NCI-H2227 (cell line): ENCODE data around the gene BRICD5.

Source experiments
- DNase-seq: peaks from one replicate; lab custom pipeline; 2025; ENCODE audit not compliant: unreplicated experiment; lab: John Stamatoyannopoulos, UW

BRICD5 gene

GRCh38 chr16:2199621-2200139 is 11.0 kb downstream of the BRICD5 start:
- DNase-seq: no peak

GRCh38 chr16:2199095-2199494 is 11.6 kb downstream of the BRICD5 start:
- no peak for DNase-seq

- no peak for DNase-seq
Observed at GRCh38 chr16:2198283-2198682, 12.4 kb downstream of the BRICD5 start.

GRCh38 chr16:2197765-2198164 is 12.9 kb downstream of the BRICD5 start:
- DNase-seq: no peak

GRCh38 chr16:2196981-2197511 is 13.6 kb downstream of the BRICD5 start:
- no peak for DNase-seq

- DNase-seq: peak; percentile 56
Observed at GRCh38 chr16:2196162-2196980, 14.3 kb downstream of the BRICD5 start, which contains the start of gene CASKIN1. Gene CASKIN1, minus strand, starts transcription at chr16:2196605. Its CDS starts 173 bp downstream, at chr16:2196432.

GRCh38 chr16:2195322-2196161 is 15.1 kb downstream of the BRICD5 start:
- DNase-seq: no peak

- peak; percentile 31 for DNase-seq
Observed at GRCh38 chr16:2194852-2195321, 15.8 kb downstream of the BRICD5 start.

GRCh38 chr16:2194166-2194834 is 16.4 kb downstream of the BRICD5 start:
- peak; percentile 85 for DNase-seq

GRCh38 chr16:2191446-2191706 is 19.3 kb downstream of the BRICD5 start:
- DNase-seq: no peak

- no peak for DNase-seq
Observed at GRCh38 chr16:2190659-2191445, 19.8 kb downstream of the BRICD5 start.

- no peak for DNase-seq
Observed at GRCh38 chr16:2190002-2190658, 20.5 kb downstream of the BRICD5 start.

- no peak for DNase-seq
Observed at GRCh38 chr16:2189252-2189893, 21.3 kb downstream of the BRICD5 start.

- DNase-seq: no peak
Observed at GRCh38 chr16:2188395-2188794, 22.3 kb downstream of the BRICD5 start.

- DNase-seq: no peak
Observed at GRCh38 chr16:2187212-2187611, 23.5 kb downstream of the BRICD5 start.

GRCh38 chr16:2186505-2186904 is 24.2 kb downstream of the BRICD5 start:
- no peak for DNase-seq

GRCh38 chr16:2186064-2186463 is 24.6 kb downstream of the BRICD5 start:
- no peak for DNase-seq

- DNase-seq: no peak
Observed at GRCh38 chr16:2184962-2185361, 25.7 kb downstream of the BRICD5 start.

- DNase-seq: no peak
Observed at GRCh38 chr16:2184346-2184745, 26.3 kb downstream of the BRICD5 start.
